Measurements from ENCODE around the gene CEBPA.

The CEBPA gene

DNA sequence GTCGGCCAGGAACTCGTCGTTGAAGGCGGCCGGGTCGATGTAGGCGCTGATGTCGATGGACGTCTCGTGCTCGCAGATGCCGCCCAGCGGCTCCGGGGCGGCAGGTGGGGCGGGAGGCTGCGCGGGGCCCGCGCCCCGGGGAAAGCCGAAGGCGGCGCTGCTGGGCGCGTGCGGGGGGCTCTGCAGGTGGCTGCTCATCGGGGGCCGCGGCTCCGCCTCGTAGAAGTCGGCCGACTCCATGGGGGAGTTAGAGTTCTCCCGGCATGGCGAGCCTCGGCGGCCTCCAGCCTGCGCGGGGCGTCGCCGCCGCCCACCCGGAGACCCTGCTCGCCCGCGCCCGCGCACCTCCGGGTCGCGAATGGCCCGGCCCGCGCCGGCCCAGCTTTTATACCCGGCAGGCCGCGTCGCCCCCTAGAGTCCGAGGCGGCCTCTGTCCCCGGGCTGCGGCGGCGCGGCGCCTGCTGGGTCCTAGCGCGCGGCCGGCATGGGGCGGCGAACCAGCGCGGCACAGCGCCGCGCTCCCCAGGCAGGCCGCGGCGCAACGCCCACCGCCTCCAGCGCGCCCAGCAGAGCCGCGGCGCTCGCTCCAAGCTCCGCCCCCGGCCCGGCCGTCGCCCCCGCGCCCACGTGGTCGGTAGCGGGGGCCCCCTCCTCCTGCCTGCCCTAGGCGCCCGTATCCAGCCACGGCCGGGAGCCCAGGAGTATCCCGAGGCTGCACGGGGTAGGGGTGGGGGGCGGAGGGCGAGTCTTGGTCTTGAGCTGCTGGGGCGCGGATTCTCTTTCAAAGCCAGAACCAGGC is at the start of gene CEBPA:
Gene CEBPA, minus strand, starts transcription at position 360 of the 799 bp plus-strand sequence. Its CDS starts 120 bp downstream, at position 240.
- DNase-seq = peak; percentile 26 to 48

DNA sequence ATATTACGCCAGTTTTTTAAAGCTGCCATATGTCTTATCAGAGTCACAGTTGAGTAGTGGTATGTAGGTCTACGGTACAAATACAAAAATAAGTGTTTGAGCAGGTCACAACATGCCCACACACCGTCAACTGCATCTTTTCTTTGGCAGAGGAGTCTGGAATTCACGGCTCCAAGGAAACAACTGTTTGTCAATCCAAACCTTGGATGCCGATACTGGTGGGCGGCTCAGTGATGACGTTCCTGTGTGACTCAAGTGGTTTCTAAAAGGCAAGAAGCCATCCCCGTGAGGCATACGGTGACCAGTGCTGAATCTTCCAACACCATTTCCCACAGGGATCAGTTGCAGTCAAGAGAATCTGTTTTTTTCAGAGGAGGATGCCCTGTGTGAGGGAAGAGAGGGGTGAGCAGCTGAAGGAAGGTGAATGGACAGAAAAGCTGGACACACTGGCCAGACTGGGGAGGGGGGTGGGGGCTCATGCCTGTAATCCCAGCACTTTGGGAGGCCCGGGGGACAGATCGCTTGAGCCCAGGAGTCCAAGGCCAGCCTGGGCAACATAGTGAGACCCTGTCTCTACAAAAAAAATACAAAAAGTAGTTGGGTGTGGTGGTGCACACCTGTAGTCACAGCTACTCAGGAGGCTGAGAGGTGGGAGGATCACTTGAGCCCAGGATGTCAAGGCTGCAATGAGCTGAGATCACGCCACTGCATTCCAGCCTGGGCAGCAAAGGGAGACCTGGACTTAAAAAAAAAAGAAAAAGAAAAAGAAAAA is 48.4 kb upstream of the CEBPA start:
- DNase-seq = no peak

DNA sequence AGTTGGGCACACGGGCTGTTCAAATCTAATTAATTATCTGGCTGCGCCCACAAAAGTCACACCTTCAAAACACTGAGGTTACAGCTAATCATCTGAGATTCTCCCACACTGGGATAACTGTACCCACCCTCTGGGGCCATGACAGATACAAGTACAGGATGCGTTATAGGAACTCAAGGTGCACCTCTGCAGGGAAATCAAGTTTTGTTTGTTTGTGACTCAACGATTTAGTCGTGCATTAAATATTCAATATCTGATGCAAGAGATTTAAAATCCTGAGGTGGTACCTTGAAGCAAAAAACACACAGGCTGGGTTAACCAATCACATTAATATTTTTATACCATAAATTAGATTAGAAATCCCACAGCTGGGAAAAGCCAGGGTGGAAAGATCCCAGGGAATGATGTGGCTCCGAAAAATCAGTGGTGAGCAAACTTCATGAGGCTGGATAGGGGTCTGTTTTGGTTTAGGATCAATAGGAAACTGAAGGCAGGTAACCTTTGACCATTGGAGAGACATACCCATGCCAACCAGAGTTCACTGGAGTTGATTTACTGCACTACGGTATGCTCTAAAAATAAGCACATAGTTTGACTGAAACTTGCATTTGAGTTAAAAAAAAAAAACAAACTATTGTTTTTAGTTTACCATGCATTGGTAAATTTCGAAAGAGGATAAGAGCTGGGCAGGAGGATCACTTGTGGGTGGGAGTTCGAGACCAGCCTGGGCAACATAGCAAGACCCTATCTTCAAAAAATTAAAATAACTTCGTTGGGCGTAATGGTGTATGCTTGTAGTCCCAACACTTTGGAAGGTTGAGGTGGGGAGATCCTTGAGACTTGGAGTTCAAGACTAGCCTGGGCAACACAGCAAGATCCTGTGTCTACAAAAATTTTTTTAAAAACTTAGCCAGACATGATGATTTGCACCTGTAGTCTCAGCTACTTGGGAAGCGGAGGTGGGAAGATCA is 47.3 kb upstream of the CEBPA start:
- DNase-seq = no peak

DNA sequence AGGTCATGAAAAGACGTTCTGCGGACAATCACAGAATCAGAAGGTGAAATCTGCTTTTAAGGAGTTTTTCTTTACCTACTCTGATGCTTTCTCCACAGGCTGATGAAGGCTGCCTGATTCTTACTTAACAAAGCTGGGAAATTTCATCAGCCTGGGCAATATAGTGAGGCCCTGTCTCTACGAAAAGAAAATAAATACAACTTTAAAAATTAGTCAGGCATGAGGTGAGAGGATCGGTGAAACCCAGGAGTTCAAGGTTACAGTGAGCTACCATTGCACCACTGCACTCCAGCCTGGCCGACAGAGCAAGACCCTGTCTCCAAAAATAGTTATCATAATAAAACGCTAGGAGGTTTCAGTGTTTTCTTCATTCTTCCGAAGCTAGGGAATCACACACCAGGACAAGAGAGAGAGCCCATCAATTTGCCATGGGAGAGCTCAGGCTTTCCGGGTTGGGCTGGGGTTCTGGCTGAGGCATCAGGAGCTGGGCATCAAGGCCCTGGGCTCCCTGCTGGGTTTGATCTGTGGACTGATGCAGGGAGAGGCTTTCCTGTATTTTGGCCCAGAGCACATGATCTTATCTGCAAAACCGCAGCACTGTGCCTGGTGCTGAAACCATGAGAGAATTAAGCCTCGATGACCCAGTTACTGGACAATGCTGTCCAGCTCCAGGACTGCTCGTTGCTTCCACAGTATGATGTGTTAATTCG is 46.1 kb upstream of the CEBPA start:
- no peak for DNase-seq

DNA sequence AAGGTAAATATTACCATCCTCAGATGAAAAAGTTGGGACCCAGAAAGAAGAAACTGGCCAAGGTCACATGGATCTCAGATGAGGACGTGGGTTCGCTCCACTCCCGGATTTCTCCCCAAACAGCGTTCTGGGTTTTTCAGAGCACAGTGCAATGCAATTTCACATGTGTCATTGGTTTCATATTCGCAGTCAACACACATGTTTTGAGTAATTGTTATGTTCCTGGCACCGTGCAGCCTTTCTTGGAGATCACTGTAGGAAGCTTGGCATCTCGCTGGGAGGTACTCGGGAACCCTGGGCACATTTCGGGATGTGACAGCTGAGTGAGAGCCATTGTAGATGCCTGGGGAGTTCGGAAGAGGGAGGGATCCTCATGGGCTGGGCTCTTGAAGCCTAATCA is 45.0 kb upstream of the CEBPA start:
- DNase-seq = no peak

DNA sequence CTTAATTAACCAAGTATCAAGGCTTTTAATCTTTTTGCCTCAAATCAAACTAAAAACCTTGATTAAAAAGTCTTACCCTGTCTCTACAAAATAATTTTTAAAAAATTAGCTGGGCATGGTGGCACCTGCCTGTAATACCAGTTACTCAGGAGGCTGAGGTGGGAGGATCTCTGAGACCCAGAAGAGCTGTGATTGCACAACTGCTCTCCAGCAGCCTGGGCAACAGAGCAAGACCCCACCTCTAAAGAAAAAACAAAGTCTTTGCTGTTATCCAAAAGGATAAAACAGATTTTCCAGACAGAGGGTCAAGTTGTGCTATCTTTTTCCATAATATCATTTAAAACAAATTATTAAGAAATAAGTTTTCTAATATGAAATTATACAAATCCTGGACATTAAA is 44.3 kb upstream of the CEBPA start:
- no peak for DNase-seq

DNA sequence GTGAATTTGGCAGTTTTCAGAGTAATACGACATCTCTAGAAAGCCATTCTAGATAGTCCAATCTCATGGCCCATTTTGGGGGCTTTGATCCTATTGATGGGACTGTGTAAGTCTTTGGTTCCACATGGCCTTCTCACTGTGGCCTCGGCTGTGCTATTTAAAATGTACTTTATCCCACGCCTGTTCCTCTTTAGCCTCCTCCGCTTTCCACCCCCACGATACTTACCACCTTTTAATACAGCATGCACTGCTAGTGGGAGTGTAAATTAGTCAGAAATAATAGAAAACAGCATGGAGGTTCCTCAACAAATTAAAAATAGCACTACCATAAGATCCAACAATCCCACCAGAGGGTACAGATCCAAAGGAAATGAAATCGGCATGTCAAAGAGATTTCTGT is 42.8 kb upstream of the CEBPA start:
- no peak for DNase-seq

DNA sequence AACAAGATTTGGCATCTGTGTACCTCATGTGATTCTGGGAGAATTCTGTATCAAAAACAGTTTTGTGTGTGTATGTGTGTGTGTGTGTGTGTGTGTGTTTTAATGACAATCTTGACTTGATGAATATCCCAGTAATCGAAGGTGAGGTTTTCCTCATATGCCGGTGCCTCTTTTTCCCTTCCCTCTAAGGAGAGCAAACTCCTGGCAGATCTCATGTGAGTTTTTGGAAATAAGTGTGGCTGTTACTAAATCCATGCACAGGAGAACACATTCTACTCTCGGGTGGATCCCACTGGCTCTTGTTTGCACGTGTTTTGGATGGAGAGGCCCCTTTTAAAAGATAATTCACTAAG is 42.2 kb upstream of the CEBPA start:
- no peak for DNase-seq

DNA sequence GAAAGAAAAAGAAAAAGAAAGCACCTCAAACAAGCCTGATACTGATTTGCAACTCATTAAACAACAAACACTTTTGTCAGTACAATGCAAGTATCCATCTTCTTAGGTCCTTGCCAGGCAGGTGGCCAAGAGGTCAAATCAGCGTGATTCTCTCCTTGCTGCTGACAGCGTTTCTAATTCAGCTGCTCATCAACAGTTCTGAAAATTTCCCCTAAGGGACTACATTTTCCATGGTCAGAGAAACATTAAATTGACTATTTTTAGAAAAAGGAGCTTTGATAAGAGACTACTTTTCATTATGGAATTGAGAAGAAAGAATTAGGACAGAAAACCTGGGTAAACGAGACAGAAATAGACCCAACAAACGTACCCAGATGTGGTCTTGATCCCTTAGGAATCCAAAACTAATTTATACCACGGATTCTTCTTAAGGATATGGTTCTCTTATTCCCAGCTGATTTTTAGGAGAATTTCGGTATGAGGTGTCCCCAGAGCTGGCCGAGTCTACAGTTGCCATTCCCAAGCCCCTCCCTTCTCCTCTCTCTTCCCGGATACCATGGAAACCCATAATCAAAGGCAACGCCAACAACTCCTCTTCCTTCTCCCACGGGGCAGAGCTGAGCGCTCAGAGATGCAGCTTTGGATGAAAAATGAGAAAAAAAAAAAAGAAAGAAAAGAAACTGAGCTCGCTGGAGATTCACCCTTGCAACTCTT is 41.7 kb upstream of the CEBPA start:
- no peak for DNase-seq

DNA sequence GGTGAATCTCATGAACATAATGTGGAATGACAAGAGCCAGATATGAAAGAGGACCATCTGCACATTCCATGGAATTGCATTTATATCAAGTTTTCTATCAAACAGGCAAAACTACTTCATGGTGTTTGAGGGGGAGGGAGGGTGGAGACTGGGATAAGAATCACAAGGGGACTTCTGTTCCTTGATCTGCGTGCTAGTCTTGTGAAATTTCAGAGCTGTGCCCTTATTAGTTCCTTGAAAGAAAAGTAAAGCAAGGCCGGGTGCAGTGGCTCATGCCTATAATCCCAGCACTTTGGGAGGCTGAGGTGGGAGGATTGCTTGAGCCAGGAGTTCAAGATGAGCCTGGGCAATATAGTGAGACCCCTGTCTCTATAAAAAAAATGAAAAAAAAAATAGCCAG is 41.0 kb upstream of the CEBPA start:
- DNase-seq = no peak

DNA sequence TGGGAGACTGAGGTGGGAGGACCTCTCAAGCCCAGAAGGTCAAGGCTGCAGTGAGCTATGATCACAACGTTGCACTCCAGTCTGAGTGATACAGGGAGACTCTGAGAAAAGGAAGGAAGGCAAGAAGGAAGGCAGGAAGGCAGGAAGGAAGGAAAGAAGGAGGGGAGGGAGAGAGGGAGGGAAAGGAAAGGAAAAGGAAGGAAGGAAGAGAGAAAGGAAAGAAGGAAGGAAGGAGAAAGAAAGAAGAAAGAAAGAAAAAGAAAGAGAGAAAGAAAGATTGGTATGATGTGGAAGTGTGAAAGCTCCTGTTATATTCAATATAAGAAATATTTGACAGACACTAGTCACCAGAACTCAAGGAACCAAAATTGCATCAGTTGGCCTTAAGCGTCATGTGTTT is 38.7 kb upstream of the CEBPA start:
- no peak for DNase-seq

DNA sequence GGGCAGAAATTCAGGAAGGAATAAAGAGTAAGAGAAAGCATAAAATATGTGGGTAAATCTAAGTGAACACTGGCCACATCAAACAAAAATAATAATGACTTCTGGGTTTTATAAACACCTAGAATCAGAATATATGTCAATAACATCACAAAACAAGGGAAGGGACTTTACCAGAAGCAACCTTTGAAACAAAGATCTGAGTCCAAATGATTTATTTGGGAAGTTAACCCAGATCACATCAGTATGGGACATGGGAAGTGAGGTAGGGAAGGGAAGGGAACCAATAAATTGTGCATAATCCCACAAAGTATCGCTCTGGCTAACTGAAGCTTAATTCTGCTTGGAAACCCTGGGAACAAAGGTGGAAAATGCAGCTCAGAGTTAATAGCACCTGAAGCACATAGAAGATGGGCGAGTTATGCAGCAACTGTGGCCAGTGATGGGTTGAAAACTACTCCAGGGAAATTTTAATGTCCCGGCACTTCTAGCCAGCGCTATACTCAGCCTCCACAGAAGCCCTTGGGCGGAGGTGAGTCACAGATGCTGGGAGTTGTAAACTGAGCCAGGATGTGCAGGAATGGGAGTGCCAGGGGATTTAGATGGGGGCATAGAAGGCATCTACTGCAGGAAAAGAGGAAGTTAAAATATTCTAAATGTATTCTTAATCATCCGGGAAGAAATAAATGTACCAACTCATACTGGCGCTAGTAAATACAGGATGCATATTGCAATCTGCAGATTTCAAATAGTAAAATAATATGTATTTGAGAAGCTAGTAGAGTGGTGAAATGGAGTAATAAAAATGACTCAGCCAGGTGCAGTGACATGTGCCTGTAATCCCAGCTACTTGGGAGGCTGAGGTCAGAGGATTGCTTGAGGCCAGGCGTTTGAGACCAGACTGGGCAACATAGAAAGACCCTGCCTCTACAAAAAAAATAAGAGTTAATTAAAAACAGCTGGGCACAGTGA is 37.0 kb upstream of the CEBPA start:
- DNase-seq = no peak

DNA sequence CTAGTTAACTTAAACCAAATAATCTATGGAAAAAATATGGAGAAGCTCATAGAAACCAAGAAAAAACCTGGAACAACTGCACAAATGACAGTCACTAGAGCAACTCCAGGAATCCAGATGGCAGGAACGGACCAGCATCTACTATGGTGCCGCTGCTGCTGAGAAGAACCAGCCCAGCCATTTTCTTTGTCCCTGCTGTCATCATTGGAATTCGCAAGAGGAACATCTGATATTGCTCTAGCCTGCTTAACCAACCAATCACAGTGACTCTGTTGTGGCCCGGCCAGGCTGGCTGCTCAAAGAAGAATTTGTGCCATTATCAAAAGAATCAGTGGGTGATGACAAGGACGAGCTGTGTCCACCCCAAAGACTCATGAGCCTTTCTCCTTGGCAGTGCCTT is 33.1 kb upstream of the CEBPA start:
- no peak for DNase-seq

DNA sequence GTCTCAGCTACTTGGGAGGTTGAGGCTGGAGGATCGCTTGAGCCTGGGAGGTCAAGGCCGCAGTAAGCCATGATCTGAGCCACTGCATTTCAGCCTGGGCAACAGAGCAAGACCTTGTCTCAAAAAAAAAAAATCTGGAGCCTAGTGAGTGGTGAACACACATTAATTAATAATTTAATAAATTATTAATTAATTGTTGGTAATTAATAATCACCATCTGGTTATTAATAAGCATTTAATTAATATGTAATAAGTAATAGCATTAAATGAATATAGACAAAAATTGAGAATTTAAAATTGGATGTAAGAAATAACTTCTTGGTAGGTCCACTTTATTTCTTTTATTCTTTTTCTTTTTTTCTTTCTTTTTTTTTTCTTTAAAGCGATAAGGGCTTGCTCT is 31.9 kb upstream of the CEBPA start:
- DNase-seq = no peak

DNA sequence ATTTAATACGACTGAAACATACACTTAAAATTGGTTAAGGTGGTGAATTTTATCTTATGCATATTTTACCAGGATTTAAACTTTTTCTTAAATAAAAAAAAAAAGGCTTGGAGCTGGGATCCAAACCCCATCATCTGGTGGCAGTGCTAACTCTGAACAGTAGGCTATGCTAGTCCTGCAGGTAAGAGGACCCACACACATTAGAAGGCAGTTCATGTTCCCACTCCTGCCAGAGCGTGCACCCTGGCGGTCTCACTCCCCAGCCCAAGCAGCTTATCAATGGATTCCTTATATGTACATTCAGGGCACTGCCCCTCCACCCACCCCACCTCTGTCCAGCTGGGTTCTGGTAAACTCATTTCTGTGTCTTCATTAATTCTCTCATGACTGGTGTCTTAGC is 31.3 kb upstream of the CEBPA start:
- DNase-seq = no peak

DNA sequence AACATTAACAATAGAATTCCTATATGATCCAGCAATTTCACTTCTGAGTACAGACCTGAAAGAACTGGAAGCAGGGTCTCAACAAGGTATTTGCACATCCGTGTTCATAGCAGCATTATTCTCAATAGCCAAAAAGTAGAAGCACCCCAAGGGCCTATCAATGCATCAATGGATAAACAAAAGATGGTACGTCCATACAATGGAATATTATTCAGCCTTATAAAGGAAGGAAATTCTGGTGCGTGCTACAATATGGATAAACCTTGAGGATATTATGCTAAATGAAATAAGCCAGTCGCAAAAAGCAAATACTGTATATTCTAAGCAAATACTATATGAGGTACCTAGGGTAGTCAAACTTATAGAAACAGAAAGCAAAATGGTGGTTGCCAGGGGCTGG is 30.8 kb upstream of the CEBPA start:
- no peak for DNase-seq

DNA sequence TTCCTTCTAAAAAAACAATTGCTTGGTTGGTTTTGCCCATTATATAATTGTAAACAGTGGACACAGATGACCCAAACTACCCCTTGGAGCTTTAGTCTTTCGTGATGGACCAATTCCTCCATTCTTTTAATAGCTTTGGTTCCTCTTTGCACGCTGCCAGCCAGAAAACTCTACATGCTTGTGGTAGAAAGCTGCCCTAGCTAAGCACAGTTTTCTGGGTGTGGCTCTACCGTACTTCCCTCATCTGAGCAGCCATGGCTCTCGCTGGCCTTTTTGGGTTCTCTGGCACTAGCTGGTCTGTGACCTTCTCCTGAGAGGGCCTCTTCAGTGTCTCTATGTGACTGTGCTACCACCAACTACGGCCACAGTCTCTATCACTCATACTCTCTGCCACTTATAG is 29.9 kb upstream of the CEBPA start:
- DNase-seq = no peak

DNA sequence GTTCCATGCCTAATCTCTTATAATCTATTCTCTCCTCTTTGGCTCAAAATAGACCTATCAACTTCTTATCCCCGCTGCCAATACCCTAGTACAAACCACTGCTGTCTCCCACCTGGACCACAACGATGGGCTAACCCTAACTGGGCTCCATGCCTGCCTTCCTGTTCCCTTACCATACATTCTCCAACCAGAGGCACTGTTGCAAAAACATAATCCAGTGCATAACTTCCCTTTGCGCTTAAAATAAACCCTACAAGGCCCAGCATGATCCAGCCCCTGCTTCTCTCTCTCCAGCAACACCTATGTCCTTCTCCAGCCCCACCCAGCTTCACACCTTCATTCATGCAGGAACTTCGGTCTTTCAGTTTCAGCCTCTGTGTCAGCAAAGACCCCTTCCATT is 27.4 kb upstream of the CEBPA start:
- no peak for DNase-seq

DNA sequence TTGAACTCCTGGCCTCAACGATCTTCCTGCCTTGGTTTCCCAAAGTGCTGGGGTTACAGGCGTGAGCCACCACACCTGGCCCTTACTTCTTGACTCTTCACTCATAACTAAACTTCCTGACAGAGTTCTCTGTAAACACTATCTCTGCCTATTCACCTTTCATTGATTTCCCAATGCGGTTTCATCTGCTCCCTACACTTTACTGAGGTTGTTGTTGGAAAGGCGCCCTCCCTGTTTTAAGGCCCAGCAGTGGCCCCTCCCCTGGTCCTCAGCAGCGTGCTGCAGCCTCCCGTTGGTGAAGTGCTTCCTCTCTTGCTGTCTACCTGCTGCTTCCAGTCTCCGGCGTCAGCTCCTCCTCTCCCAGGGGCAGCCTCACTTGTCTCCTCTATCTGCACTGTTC is 26.7 kb upstream of the CEBPA start:
- no peak for DNase-seq

DNA sequence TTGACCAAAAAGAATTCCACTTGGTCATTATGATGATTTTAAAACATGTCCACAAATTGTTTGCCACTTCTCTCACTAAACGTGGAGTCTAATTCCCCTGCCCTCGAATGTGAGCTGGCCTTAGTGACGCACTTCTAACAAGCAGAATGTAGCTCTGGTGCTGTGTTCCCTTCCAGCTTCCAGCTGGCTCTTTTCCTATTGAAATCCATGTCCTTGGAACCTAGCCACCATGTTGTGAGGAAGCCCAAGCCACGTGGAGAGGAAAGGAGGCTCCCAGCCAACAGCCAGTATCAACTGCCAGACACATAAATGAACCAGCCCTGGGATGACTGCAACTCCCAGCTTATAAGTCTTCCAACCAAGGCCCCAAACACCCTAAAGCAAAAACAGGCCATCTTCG is 23.6 kb upstream of the CEBPA start:
- DNase-seq = no peak

DNA sequence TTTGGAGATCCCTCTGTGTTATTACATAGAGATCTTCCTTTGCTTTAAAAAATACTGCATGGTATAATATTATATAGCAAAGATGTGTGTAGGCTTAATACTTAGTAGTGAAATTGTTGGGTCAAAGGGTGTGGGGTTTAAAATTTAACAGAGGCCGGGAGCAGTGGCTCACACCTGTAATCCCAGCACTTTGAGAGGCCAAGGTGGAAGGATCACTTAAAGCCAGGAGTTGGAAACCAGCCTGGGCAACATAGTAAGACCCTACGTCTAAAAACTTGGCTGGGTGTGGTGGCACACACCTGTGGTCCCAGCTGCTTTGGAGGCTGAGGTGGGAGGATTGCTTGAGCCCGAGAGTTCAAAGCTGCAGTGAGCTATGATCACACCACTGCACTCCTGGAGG is 22.3 kb upstream of the CEBPA start:
- no peak for DNase-seq
